Lung (tissue), 12 donors: Measurements from ENCODE around the gene TMEM106B. TPM values are rescaled to one million over a fixed set of nuclear protein-coding genes. Genes with fewer than 3 reads are reported as not detected.

Experiments
- ATAC-seq: fragments of 200-7000 bp; cut with Tn5 transposase; one replicate; pipeline ENCODE4 v1.9.1; 2020; ENCODE audit warnings: moderate number of reproducible peaks; ENCODE audit not compliant: insufficient read depth, low FRiP score
- DNase-seq, 3 donors: peaks; one replicate each; pipeline ENCODE4 v3.0.0-alpha.2; 2013 to 2017
- H3K27ac ChIP-seq, 2 donors: one replicate each; pipeline ENCODE4 v1.5.1; 2013; ENCODE audit warnings: mild to moderate bottlenecking in 2 of 2, moderate library complexity in 2 of 2, control low read depth in 1 of 2, inconsistent platforms in 1 of 2, low read depth in 1 of 2, low read length in 1 of 2
- H3K27me3 ChIP-seq, 3 donors: one replicate each; pipeline ENCODE4 v1.5.1; 2013; ENCODE audit warnings: low read length in 2 of 3; ENCODE audit not compliant: control insufficient read depth in 3 of 3, insufficient read depth in 3 of 3
- H3K36me3 ChIP-seq, 4 donors: one replicate each; pipeline ENCODE4 v1.5.1; 2013; ENCODE audit warnings: low read length in 4 of 4, mild to moderate bottlenecking in 1 of 4, moderate library complexity in 1 of 4; ENCODE audit not compliant: control insufficient read depth in 4 of 4, insufficient read depth in 4 of 4
- H3K4me1 ChIP-seq, 5 donors: one replicate each; pipeline ENCODE4 v1.5.1; 2013; ENCODE audit warnings: low read length in 5 of 5, mild to moderate bottlenecking in 2 of 5, moderate library complexity in 1 of 5; ENCODE audit not compliant: control insufficient read depth in 5 of 5, insufficient read depth in 5 of 5
- H3K4me3 ChIP-seq: one replicate; pipeline ENCODE4 v1.5.1; 2013; ENCODE audit warnings: mild to moderate bottlenecking, control low read depth, moderate library complexity
- H3K9ac ChIP-seq, 2 donors: one replicate each; pipeline ENCODE4 v1.5.1; 2013; ENCODE audit warnings: low read length in 2 of 2, control low read depth in 1 of 2; ENCODE audit not compliant: insufficient read depth in 1 of 2
- H3K9me3 ChIP-seq, 4 donors: one replicate each; pipeline ENCODE4 v1.5.1; 2013; ENCODE audit warnings: low read length in 3 of 4, mild to moderate bottlenecking in 1 of 4, moderate library complexity in 1 of 4; ENCODE audit not compliant: control insufficient read depth in 4 of 4, insufficient read depth in 3 of 4
- CTCF ChIP-seq: IDR thresholded peaks from 2 replicates; pipeline ENCODE4 v1.5.1; 2012; ENCODE audit warnings: mild to moderate bottlenecking; ENCODE audit errors: control extremely low read depth, extremely low read depth
- WGBS, 2 donors: extraction: QIAGEN DNeasy Blood & Tissue Kit; methylation state at CpG; one replicate each; pipeline ENCODE4 v1.1.7; 2013; 5-methylcytosine and 5-hydroxymethylcytosine counted together
- polyA plus RNA-seq, 2 donors: library from polyadenylated mRNA; stranded (reverse); fragments of 200-250 nt; gene quantifications; one replicate each; pipeline ENCODE4 v1.2.1, GENCODE V29; 2013
- total RNA-seq, 2 donors: library from RNA; depleted of rRNA in 1 of 2; stranded (reverse); fragments of >200 nt in 1 of 2; gene quantifications; one replicate each; pipeline ENCODE4 v1.2.1, GENCODE V29; 2014 to 2021
- donor health status: control.
- donor health status: control.
- donor health status: Bipolar disorder and iron deficiency.
- donor health status: healthy.
- donor health status: DM: yes; HTN: yes; CAD: no.

TMEM106B gene
- total and polyA plus RNA-seq, 4 donors: 11.8 to 100 (median 24.8) TPM

- peaks cover 0 to 14% (median 7%) of the 10 kb centered on the region in 4 donors for H3K36me3 ChIP-seq
- ATAC-seq: no peak
- peaks cover 0 to 2% (median 0%) of the 10 kb centered on the region in 4 donors for H3K9me3 ChIP-seq
- H3K27me3 ChIP-seq: no peaks in the 10 kb centered on the region
- H3K4me1 ChIP-seq: peaks cover 0 to 4% (median under 1%) of the 10 kb centered on the region in 5 donors
- no peak overlapping the region for H3K27ac ChIP-seq
- no peak overlapping the region for H3K9ac ChIP-seq
- peak in 2 of 3 donors; percentile 89 to 91 for DNase-seq
- WGBS, 2 donors: 65 to 69% methylated on average over 2 of the region's 2 CpGs
- no peak overlapping the region for H3K4me3 ChIP-seq
- TF ChIP-seq CTCF: no peak
These were observed 15.7 kb downstream of the TMEM106B start for GRCh38 chr7:12226756-12227155.

GRCh38 chr7:12228024-12228423 lies 16.9 kb downstream of the TMEM106B start:
- Histone ChIP-seq H3K9me3 (peaks cover 0 to 2% (median 0%) of the 10 kb centered on the region in 4 donors), H3K36me3 (peaks cover 0 to 14% (median 7%) of the 10 kb centered on the region in 4 donors), H3K4me3 (no peak overlapping the region), H3K27ac (no peak overlapping the region), H3K9ac (no peak overlapping the region), H3K4me1 (peaks cover 0 to 4% (median 0%) of the 10 kb centered on the region in 5 donors), H3K27me3 (no peaks in the 10 kb centered on the region)
- no peak for DNase-seq
- no peak for TF ChIP-seq CTCF
- no peak for ATAC-seq

GRCh38 chr7:12229046-12229445 lies 18.0 kb downstream of the TMEM106B start:
- H3K4me1 ChIP-seq: peaks cover 0 to 4% (median 0%) of the 10 kb centered on the region in 5 donors
- TF ChIP-seq CTCF: no peak
- DNase-seq (no peak), ATAC-seq (no peak)
- H3K9ac ChIP-seq: no peak overlapping the region
- peaks cover 0 to 13% (median 6%) of the 10 kb centered on the region in 4 donors for H3K36me3 ChIP-seq
- H3K27ac ChIP-seq: no peak overlapping the region
- H3K4me3 ChIP-seq: no peak overlapping the region
- no peaks in the 10 kb centered on the region for H3K27me3 ChIP-seq
- peaks cover 0 to 2% (median 0%) of the 10 kb centered on the region in 4 donors for H3K9me3 ChIP-seq

- no peak overlapping the region for H3K27ac ChIP-seq
- peaks cover 3 to 10% (median 7%) of the 10 kb centered on the region in 4 donors for H3K36me3 ChIP-seq
- no peak overlapping the region for H3K9ac ChIP-seq
- H3K27me3 ChIP-seq: no peaks in the 10 kb centered on the region
- peaks cover 0 to 2% (median 0%) of the 10 kb centered on the region in 4 donors for H3K9me3 ChIP-seq
- no peak for TF ChIP-seq CTCF
- H3K4me1 ChIP-seq: peaks cover 0 to 4% (median 0%) of the 10 kb centered on the region in 5 donors
- 68 to 71% methylated on average over 2 of the region's 2 CpGs for WGBS, 2 donors
- DNase-seq (no peak), ATAC-seq (no peak)
- no peak overlapping the region for H3K4me3 ChIP-seq
These were observed 20.0 kb downstream of the TMEM106B start for GRCh38 chr7:12231097-12231496.
